ENCODE data around the gene UBE2E2.

Gene UBE2E2

GRCh38 chr3:23390989-23391553, 187.9 kb downstream of the UBE2E2 start:
- Mint-ChIP-seq H3K4me1 (ENCODE audit: low read depth) (peaks cover 11% of the 10 kb centered on the region), H3K4me3 (no peak overlapping the region), H3K27me3 (no peaks in the 10 kb centered on the region), H3K27ac (no peak overlapping the region), H3K9me3 (no peaks in the 10 kb centered on the region), H3K36me3 (ENCODE audit: low read depth) (peaks cover 7% of the 10 kb centered on the region)
- intact Hi-C loops (cut with micrococcal nuclease) = no loop called here

- Mint-ChIP-seq H3K9me3 (no peaks in the 10 kb centered on the region), H3K4me1 (ENCODE audit: low read depth) (peaks cover 17% of the 10 kb centered on the region), H3K27ac (no peak overlapping the region), H3K27me3 (no peaks in the 10 kb centered on the region), H3K36me3 (ENCODE audit: low read depth) (peaks cover 5% of the 10 kb centered on the region), H3K4me3 (no peak overlapping the region)
- intact Hi-C loops (cut with micrococcal nuclease) = no loop called here
Observed at GRCh38 chr3:23395115-23395514, 192.0 kb downstream of the UBE2E2 start.

GRCh38 chr3:23396746-23397145, 193.6 kb downstream of the UBE2E2 start:
- Mint-ChIP-seq H3K4me1 (ENCODE audit: low read depth) (peaks cover 12% of the 10 kb centered on the region), H3K27ac (no peak overlapping the region), H3K9me3 (no peaks in the 10 kb centered on the region), H3K27me3 (no peaks in the 10 kb centered on the region), H3K36me3 (ENCODE audit: low read depth) (no peaks in the 10 kb centered on the region), H3K4me3 (no peak overlapping the region)
- intact Hi-C loops (cut with micrococcal nuclease) = no loop called here

- Mint-ChIP-seq H3K27me3 (no peaks in the 10 kb centered on the region), H3K4me3 (no peak overlapping the region), H3K9me3 (no peaks in the 10 kb centered on the region), H3K4me1 (ENCODE audit: low read depth) (peaks cover 21% of the 10 kb centered on the region), H3K36me3 (ENCODE audit: low read depth) (no peaks in the 10 kb centered on the region), H3K27ac (no peak overlapping the region)
- intact Hi-C loops (cut with micrococcal nuclease) = no loop called here
Observed at GRCh38 chr3:23399221-23399620, 196.1 kb downstream of the UBE2E2 start.

- Mint-ChIP-seq H3K27ac (no peak overlapping the region), H3K27me3 (no peaks in the 10 kb centered on the region), H3K36me3 (ENCODE audit: low read depth) (no peaks in the 10 kb centered on the region), H3K9me3 (no peaks in the 10 kb centered on the region), H3K4me1 (ENCODE audit: low read depth) (peaks cover 15% of the 10 kb centered on the region), H3K4me3 (no peak overlapping the region)
- intact Hi-C loops (cut with micrococcal nuclease) = no loop called here
Observed at GRCh38 chr3:23402728-23403492, 199.8 kb downstream of the UBE2E2 start.

GRCh38 chr3:23404246-23404645, 201.1 kb downstream of the UBE2E2 start:
- intact Hi-C loops (cut with micrococcal nuclease) = no loop called here
- no peak overlapping the region for H3K27ac Mint-ChIP-seq
- H3K9me3 Mint-ChIP-seq = no peaks in the 10 kb centered on the region
- H3K4me1 Mint-ChIP-seq (ENCODE audit: low read depth) = peaks cover 15% of the 10 kb centered on the region
- no peak overlapping the region for H3K4me3 Mint-ChIP-seq
- H3K36me3 Mint-ChIP-seq (ENCODE audit: low read depth) = no peaks in the 10 kb centered on the region
- H3K27me3 Mint-ChIP-seq = no peaks in the 10 kb centered on the region

GRCh38 chr3:23405081-23405480, 202.0 kb downstream of the UBE2E2 start:
- intact Hi-C loops (cut with micrococcal nuclease) = no loop called here
- H3K4me3 Mint-ChIP-seq = no peak overlapping the region

GRCh38 chr3:23406601-23407000, 203.5 kb downstream of the UBE2E2 start:
- Mint-ChIP-seq H3K4me3 (no peak overlapping the region), H3K36me3 (ENCODE audit: low read depth) (no peaks in the 10 kb centered on the region), H3K27ac (no peak overlapping the region), H3K4me1 (ENCODE audit: low read depth) (peaks cover 15% of the 10 kb centered on the region), H3K9me3 (no peaks in the 10 kb centered on the region), H3K27me3 (no peaks in the 10 kb centered on the region)
- intact Hi-C loops (cut with micrococcal nuclease) = no loop called here

More at GRCh38 chr3:23405081-23405480, 202.0 kb downstream of the UBE2E2 start:
- H3K27ac Mint-ChIP-seq = no peak overlapping the region
- no peaks in the 10 kb centered on the region for H3K36me3 Mint-ChIP-seq (ENCODE audit: low read depth)
- H3K9me3 Mint-ChIP-seq = no peaks in the 10 kb centered on the region
- H3K27me3 Mint-ChIP-seq = no peaks in the 10 kb centered on the region
- peaks cover 15% of the 10 kb centered on the region for H3K4me1 Mint-ChIP-seq (ENCODE audit: low read depth)

- H3K9me3 Mint-ChIP-seq = no peaks in the 10 kb centered on the region
- no peak overlapping the region for H3K27ac Mint-ChIP-seq
- H3K36me3 Mint-ChIP-seq (ENCODE audit: low read depth) = no peaks in the 10 kb centered on the region
- intact Hi-C loops (cut with micrococcal nuclease) = no loop called here
- H3K27me3 Mint-ChIP-seq = no peaks in the 10 kb centered on the region
- H3K4me3 Mint-ChIP-seq = no peak overlapping the region
- peaks cover 23% of the 10 kb centered on the region for H3K4me1 Mint-ChIP-seq (ENCODE audit: low read depth)
Observed at GRCh38 chr3:23418026-23418425, 214.9 kb downstream of the UBE2E2 start.

- Mint-ChIP-seq H3K27ac (no peak overlapping the region), H3K36me3 (ENCODE audit: low read depth) (no peaks in the 10 kb centered on the region), H3K9me3 (no peaks in the 10 kb centered on the region), H3K27me3 (no peaks in the 10 kb centered on the region), H3K4me1 (ENCODE audit: low read depth) (peaks cover 29% of the 10 kb centered on the region), H3K4me3 (no peak overlapping the region)
- intact Hi-C loops (cut with micrococcal nuclease) = no loop called here
Observed at GRCh38 chr3:23421811-23422516, 218.8 kb downstream of the UBE2E2 start.

- no peak overlapping the region for H3K4me3 Mint-ChIP-seq
- no peaks in the 10 kb centered on the region for H3K9me3 Mint-ChIP-seq
- H3K27ac Mint-ChIP-seq = no peak overlapping the region
- intact Hi-C loops (cut with micrococcal nuclease) = no loop called here
- H3K27me3 Mint-ChIP-seq = no peaks in the 10 kb centered on the region
- no peaks in the 10 kb centered on the region for H3K36me3 Mint-ChIP-seq (ENCODE audit: low read depth)
- H3K4me1 Mint-ChIP-seq (ENCODE audit: low read depth) = peaks cover 29% of the 10 kb centered on the region
Observed at GRCh38 chr3:23422517-23422851, 219.4 kb downstream of the UBE2E2 start.

GRCh38 chr3:23425410-23425809, 222.3 kb downstream of the UBE2E2 start:
- H3K9me3 Mint-ChIP-seq = no peaks in the 10 kb centered on the region
- H3K36me3 Mint-ChIP-seq (ENCODE audit: low read depth) = no peaks in the 10 kb centered on the region
- H3K27ac Mint-ChIP-seq = no peak overlapping the region
- intact Hi-C loops (cut with micrococcal nuclease) = no loop called here
- peaks cover 20% of the 10 kb centered on the region for H3K4me1 Mint-ChIP-seq (ENCODE audit: low read depth)
- no peak overlapping the region for H3K4me3 Mint-ChIP-seq
- no peaks in the 10 kb centered on the region for H3K27me3 Mint-ChIP-seq

- H3K27ac Mint-ChIP-seq = no peak overlapping the region
- H3K9me3 Mint-ChIP-seq = no peaks in the 10 kb centered on the region
Observed at GRCh38 chr3:23430781-23431398, 227.8 kb downstream of the UBE2E2 start.

GRCh38 chr3:23431764-23432163, 228.6 kb downstream of the UBE2E2 start:
- intact Hi-C loops (cut with micrococcal nuclease) = no loop called here
- Mint-ChIP-seq H3K4me1 (ENCODE audit: low read depth) (peaks cover 5% of the 10 kb centered on the region), H3K36me3 (ENCODE audit: low read depth) (no peaks in the 10 kb centered on the region), H3K27ac (no peak overlapping the region), H3K4me3 (no peak overlapping the region), H3K27me3 (no peaks in the 10 kb centered on the region), H3K9me3 (no peaks in the 10 kb centered on the region)

More at GRCh38 chr3:23430781-23431398, 227.8 kb downstream of the UBE2E2 start:
- intact Hi-C loops (cut with micrococcal nuclease) = no loop called here
- no peak overlapping the region for H3K4me3 Mint-ChIP-seq
- H3K27me3 Mint-ChIP-seq = no peaks in the 10 kb centered on the region
- H3K4me1 Mint-ChIP-seq (ENCODE audit: low read depth) = peaks cover 8% of the 10 kb centered on the region
- H3K36me3 Mint-ChIP-seq (ENCODE audit: low read depth) = no peaks in the 10 kb centered on the region
